ENCODE data around the gene OPCML. TPM values are rescaled to one million over a fixed set of nuclear protein-coding genes. Genes with fewer than 3 reads are reported as not detected.
A peak's percentile ranks its signal among the peaks of the same experiment; 100 is the strongest.

The OPCML gene
- total and polyA plus RNA-seq, 2 experiments from 2014 or later = 1.2 to 4.4 TPM

DNA sequence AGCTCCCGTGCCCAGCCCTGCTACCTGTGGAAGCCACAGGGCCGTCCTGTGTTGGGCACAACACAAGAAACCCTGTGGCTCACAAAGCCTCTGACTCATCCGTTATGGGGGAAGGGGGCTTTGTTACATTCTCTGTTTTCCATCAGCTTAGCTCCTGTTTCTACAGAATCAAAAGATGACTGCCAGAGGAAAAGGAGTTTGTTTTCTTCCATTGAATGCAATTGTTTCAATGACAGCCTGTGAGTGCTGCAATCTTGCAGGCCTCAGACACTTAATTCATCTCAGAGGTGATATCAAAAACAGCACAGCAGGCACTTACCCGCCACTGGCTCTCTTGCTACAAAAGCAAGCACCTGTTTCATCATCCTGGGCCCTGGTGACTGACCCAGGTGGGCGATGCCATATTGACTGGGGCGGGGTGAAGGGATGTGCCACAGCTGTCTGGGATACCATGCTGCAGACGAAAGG is 194.3 kb downstream of the OPCML start:
- DNase-seq (ENCODE audit: low spot score) (peak; percentile 49), ATAC-seq (peak; percentile 93)
- peaks cover 3% of the 10 kb centered on the region; the same call in 1 of the 2 replicates for H3K36me3 ChIP-seq (ENCODE audit: insufficient read depth)
- no peak overlapping the region for H2AFZ ChIP-seq
- no peaks in the 10 kb centered on the region for H3F3A ChIP-seq (replicated peaks; ENCODE audit: low read depth)
- no peaks in the 10 kb centered on the region for H3K27me3 ChIP-seq (ENCODE audit: insufficient read depth)
- H3K9me2 ChIP-seq (ENCODE audit: insufficient read depth) = peaks cover 3% of the 10 kb centered on the region; the same call in 1 of the 2 replicates
- H4K20me1 ChIP-seq (replicated peaks; ENCODE audit: insufficient read depth) = no peaks in the 10 kb centered on the region
- H3K27ac ChIP-seq (ENCODE audit: low read depth) = no peak overlapping the region
- TF ChIP-seq, protein P1, sequence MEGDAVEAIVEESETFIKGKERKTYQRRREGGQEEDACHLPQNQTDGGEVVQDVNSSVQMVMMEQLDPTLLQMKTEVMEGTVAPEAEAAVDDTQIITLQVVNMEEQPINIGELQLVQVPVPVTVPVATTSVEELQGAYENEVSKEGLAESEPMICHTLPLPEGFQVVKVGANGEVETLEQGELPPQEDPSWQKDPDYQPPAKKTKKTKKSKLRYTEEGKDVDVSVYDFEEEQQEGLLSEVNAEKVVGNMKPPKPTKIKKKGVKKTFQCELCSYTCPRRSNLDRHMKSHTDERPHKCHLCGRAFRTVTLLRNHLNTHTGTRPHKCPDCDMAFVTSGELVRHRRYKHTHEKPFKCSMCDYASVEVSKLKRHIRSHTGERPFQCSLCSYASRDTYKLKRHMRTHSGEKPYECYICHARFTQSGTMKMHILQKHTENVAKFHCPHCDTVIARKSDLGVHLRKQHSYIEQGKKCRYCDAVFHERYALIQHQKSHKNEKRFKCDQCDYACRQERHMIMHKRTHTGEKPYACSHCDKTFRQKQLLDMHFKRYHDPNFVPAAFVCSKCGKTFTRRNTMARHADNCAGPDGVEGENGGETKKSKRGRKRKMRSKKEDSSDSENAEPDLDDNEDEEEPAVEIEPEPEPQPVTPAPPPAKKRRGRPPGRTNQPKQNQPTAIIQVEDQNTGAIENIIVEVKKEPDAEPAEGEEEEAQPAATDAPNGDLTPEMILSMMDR (conservative IDR thresholded peaks at IDR 0.05; ENCODE audit: low read depth in 2 of 2) = no peak
- TF ChIP-seq EZH2 (IDR thresholded peaks at IDR 0.05; ENCODE audit: low read depth, unreplicated experiment) = no peak
- TF ChIP-seq, protein P2, sequence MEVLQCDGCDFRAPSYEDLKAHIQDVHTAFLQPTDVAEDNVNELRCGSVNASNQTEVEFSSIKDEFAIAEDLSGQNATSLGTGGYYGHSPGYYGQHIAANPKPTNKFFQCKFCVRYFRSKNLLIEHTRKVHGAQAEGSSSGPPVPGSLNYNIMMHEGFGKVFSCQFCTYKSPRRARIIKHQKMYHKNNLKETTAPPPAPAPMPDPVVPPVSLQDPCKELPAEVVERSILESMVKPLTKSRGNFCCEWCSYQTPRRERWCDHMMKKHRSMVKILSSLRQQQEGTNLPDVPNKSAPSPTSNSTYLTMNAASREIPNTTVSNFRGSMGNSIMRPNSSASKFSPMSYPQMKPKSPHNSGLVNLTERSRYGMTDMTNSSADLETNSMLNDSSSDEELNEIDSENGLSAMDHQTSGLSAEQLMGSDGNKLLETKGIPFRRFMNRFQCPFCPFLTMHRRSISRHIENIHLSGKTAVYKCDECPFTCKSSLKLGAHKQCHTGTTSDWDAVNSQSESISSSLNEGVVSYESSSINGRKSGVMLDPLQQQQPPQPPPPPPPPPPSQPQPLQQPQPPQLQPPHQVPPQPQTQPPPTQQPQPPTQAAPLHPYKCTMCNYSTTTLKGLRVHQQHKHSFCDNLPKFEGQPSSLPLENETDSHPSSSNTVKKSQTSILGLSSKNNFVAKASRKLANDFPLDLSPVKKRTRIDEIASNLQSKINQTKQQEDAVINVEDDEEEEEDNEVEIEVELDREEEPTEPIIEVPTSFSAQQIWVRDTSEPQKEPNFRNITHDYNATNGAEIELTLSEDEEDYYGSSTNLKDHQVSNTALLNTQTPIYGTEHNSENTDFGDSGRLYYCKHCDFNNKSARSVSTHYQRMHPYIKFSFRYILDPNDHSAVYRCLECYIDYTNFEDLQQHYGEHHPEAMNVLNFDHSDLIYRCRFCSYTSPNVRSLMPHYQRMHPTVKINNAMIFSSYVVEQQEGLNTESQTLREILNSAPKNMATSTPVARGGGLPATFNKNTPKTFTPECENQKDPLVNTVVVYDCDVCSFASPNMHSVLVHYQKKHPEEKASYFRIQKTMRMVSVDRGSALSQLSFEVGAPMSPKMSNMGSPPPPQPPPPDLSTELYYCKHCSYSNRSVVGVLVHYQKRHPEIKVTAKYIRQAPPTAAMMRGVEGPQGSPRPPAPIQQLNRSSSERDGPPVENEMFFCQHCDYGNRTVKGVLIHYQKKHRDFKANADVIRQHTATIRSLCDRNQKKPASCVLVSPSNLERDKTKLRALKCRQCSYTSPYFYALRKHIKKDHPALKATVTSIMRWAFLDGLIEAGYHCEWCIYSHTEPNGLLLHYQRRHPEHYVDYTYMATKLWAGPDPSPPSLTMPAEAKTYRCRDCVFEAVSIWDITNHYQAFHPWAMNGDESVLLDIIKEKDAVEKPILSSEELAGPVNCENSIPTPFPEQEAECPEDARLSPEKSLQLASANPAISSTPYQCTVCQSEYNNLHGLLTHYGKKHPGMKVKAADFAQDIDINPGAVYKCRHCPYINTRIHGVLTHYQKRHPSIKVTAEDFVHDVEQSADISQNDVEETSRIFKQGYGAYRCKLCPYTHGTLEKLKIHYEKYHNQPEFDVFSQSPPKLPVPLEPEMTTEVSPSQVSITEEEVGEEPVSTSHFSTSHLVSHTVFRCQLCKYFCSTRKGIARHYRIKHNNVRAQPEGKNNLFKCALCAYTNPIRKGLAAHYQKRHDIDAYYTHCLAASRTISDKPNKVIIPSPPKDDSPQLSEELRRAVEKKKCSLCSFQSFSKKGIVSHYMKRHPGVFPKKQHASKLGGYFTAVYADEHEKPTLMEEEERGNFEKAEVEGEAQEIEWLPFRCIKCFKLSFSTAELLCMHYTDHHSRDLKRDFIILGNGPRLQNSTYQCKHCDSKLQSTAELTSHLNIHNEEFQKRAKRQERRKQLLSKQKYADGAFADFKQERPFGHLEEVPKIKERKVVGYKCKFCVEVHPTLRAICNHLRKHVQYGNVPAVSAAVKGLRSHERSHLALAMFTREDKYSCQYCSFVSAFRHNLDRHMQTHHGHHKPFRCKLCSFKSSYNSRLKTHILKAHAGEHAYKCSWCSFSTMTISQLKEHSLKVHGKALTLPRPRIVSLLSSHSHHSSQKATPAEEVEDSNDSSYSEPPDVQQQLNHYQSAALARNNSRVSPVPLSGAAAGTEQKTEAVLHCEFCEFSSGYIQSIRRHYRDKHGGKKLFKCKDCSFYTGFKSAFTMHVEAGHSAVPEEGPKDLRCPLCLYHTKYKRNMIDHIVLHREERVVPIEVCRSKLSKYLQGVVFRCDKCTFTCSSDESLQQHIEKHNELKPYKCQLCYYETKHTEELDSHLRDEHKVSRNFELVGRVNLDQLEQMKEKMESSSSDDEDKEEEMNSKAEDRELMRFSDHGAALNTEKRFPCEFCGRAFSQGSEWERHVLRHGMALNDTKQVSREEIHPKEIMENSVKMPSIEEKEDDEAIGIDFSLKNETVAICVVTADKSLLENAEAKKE (CRISPR knock-in tag; IDR thresholded peaks at IDR 0.05) = no peak
- no peak for TF ChIP-seq STAT1 (IDR thresholded peaks at IDR 0.05; ENCODE audit: unreplicated experiment)
- no peak for TF ChIP-seq NANOG (IDR thresholded peaks at IDR 0.05; ENCODE audit: borderline replicate concordance)
- TF ChIP-seq EZH2phosphoT487 (IDR thresholded peaks at IDR 0.05; ENCODE audit: unreplicated experiment) = no peak
- TF ChIP-seq POLR2AphosphoS5 (IDR thresholded peaks at IDR 0.05; ENCODE audit: low read depth) = no peak
- TF ChIP-seq ETS1 (IDR thresholded peaks at IDR 0.05) = no peak
- no peak for TF ChIP-seq ZNF114 (CRISPR knock-in tag; IDR thresholded peaks at IDR 0.05)
- no peak overlapping the region for H3K4me3 Mint-ChIP-seq
- no peak overlapping the region; the same call in 1 of the 2 replicates for H3K27ac Mint-ChIP-seq
- no peaks in the 10 kb centered on the region for H3K79me2 ChIP-seq (replicated peaks; ENCODE audit: insufficient read depth)
- H3K4me3 ChIP-seq = no peak overlapping the region
- H3K27me3 Mint-ChIP-seq (ENCODE audit: insufficient read depth, low read depth, poor library complexity) = peaks cover 4% of the 10 kb centered on the region
- peaks cover 13% of the 10 kb centered on the region for H3K4me1 ChIP-seq (ENCODE audit: insufficient read depth)
- H3K4me2 ChIP-seq = 0 out of 2 replicates have a peak overlapping the region, but pooled peaks have one; percentile 23
- peaks cover 13% of the 10 kb centered on the region; the same call in 2 of the 3 replicates for H3K4me1 Mint-ChIP-seq
- H3K36me3 Mint-ChIP-seq (ENCODE audit: low read depth) = peaks cover 20% of the 10 kb centered on the region
- peaks cover 9% of the 10 kb centered on the region; the same call in 2 of the 3 replicates for H3K9me3 Mint-ChIP-seq

Measured in GM23338 (cell line).